ENCODE measurements around the gene FMO5.
A peak's percentile ranks its signal among the peaks of the same experiment; 100 is the strongest.
"Not testable (repeated sequence)": the region's sequence is repeated elsewhere in the genome, so short reads cannot be mapped to it uniquely, and the experiment has no call there.

Gene FMO5

GRCh38 chr1:147204080-147204479 lies 21.1 kb downstream of the FMO5 start:
- DNase-seq = no peak

GRCh38 chr1:147202576-147202975 lies 22.6 kb downstream of the FMO5 start:
- no peak for DNase-seq

GRCh38 chr1:147201786-147202185 lies 23.4 kb downstream of the FMO5 start:
- DNase-seq = no peak

GRCh38 chr1:147201276-147201675 lies 23.9 kb downstream of the FMO5 start:
- no peak for DNase-seq

- not testable (repeated sequence) for DNase-seq
Observed at GRCh38 chr1:147197324-147197723, 27.8 kb downstream of the FMO5 start.

GRCh38 chr1:147189514-147189913 lies 35.6 kb downstream of the FMO5 start:
- no peak for DNase-seq

- no peak for DNase-seq
Observed at GRCh38 chr1:147185432-147185831, 39.7 kb downstream of the FMO5 start.

GRCh38 chr1:147177611-147178380 lies 47.3 kb downstream of the FMO5 start:
- no peak for DNase-seq

GRCh38 chr1:147172168-147173016 lies 52.7 kb downstream of the FMO5 start, which contains the start of gene PRKAB2:
PRKAB2 (minus strand) TSS chr1:147172470; CDS start chr1:147172144, 326 bp downstream.
- DNase-seq = peak; percentile 98

GRCh38 chr1:147171399-147172167 lies 53.6 kb downstream of the FMO5 start:
- DNase-seq = no peak

- no peak for DNase-seq
Observed at GRCh38 chr1:147169840-147170674, 55.1 kb downstream of the FMO5 start.

- DNase-seq = no peak
Observed at GRCh38 chr1:147169171-147169570, 56.0 kb downstream of the FMO5 start.

GRCh38 chr1:147168626-147169058 lies 56.5 kb downstream of the FMO5 start:
- DNase-seq = no peak

GRCh38 chr1:147167365-147167764 lies 57.8 kb downstream of the FMO5 start:
- no peak for DNase-seq

GRCh38 chr1:147163019-147163418 lies 62.1 kb downstream of the FMO5 start:
- DNase-seq = no peak

GRCh38 chr1:147162093-147162492 lies 63.0 kb downstream of the FMO5 start:
- no peak for DNase-seq

GRCh38 chr1:147157116-147157515 lies 68.0 kb downstream of the FMO5 start:
- not testable (repeated sequence) for DNase-seq

- no peak for DNase-seq
Observed at GRCh38 chr1:147156642-147157041, 68.5 kb downstream of the FMO5 start.

GRCh38 chr1:147152772-147153171 lies 72.4 kb downstream of the FMO5 start:
- no peak for DNase-seq

GRCh38 chr1:147151244-147151643 lies 73.9 kb downstream of the FMO5 start:
- DNase-seq = no peak

- DNase-seq = no peak
Observed at GRCh38 chr1:147142886-147143285, 82.3 kb downstream of the FMO5 start.
